ENCODE results near the gene SOCS1. TPM values are rescaled to one million over a fixed set of nuclear protein-coding genes. Genes with fewer than 3 reads are reported as not detected.

Gene SOCS1
- total and polyA plus RNA-seq, 2 of the 8 experiments (the other 6 are each of a cell fraction or from before 2014, with no cell fraction given): 21.0 to 48.9 TPM

- H3K79me1 ChIP-seq (ENCODE audit: low read depth, low read length): no peaks in the 10 kb centered on the region
- no peak overlapping the region for H2AFZ ChIP-seq (ENCODE audit: low read length)
- no peak overlapping the region for H3K27ac ChIP-seq (ENCODE audit: low read depth, low read length)
- H2BK20ac ChIP-seq (ENCODE audit: low read length): no peak overlapping the region
- H4K20me1 ChIP-seq (replicated peaks in 1 of 2; ENCODE audit: control insufficient read depth in 1 of 2, insufficient read depth in 2 of 2, low read length in 2 of 2): no peaks in the 10 kb centered on the region
- H3K27me3 ChIP-seq (replicated peaks in 1 of 4; ENCODE audit: control insufficient read depth in 3 of 4, extremely low read depth in 1 of 4, insufficient read depth in 3 of 4, low read length in 3 of 4): no peaks in the 10 kb centered on the region; a peak in 1 of 7 replicates
- no peak overlapping the region for H4K8ac ChIP-seq (ENCODE audit: extremely low read depth, insufficient read depth, low read length)
- no peak overlapping the region for H3K23ac ChIP-seq (ENCODE audit: insufficient read length)
- H2BK5ac ChIP-seq (ENCODE audit: low read depth, low read length): no peak overlapping the region; the same call in 1 of the 2 replicates
- no peak for DNase-seq (ENCODE audit: low read depth in 1 of 2, low spot score in 2 of 2)
- H2BK12ac ChIP-seq (ENCODE audit: low read depth, low read length): no peak overlapping the region
- H2BK120ac ChIP-seq (replicated peaks; ENCODE audit: low read depth, low read length): no peak overlapping the region
- POLR2A ChIA-PET (ENCODE audit: partially characterized antibody): interaction anchor here (0.6 to 0.7 kb wide), 2 partner anchors 14 to 24 kb away, joined by 3 to 5 read pairs; no protein-coding TSS in a partner anchor
- H2AK5ac ChIP-seq (ENCODE audit: low read depth, low read length): no peak overlapping the region
- no peak overlapping the region for H4K91ac ChIP-seq (replicated peaks; ENCODE audit: insufficient read length, low read length)
- CTCF ChIA-PET (ENCODE audit: partially characterized antibody): interaction anchor here (0.6 to 3.0 kb wide), 5 partner anchors 9 to 182 kb away, joined by 3 to 13 read pairs (median 3); no protein-coding TSS in a partner anchor
- H3K4ac ChIP-seq (replicated peaks; ENCODE audit: insufficient read length, low read depth, low read length): no peak overlapping the region
- H3K23me2 ChIP-seq (ENCODE audit: low read depth, low read length): no peaks in the 10 kb centered on the region
- no peak overlapping the region for H4K5ac ChIP-seq (ENCODE audit: insufficient read length, low read depth, low read length)
- H3K4me1 ChIP-seq (replicated peaks in 1 of 4; ENCODE audit: control insufficient read depth in 3 of 4, insufficient read depth in 4 of 4, low read length in 3 of 4): peaks cover 0 to 4% (median 2%) of the 10 kb centered on the region in 4 experiments; a peak in 3 of 7 replicates
- no peaks in the 10 kb centered on the region for H3K36me3 ChIP-seq (ENCODE audit: control insufficient read depth in 2 of 4, insufficient read depth in 4 of 4, low read length in 3 of 4)
- peaks cover 8% of the 10 kb centered on the region in 2 experiments for H3K9me3 ChIP-seq (ENCODE audit: insufficient read depth in 2 of 2, low read depth in 1 of 2, low read length in 1 of 2)
- no peak overlapping the region for H3K14ac ChIP-seq (ENCODE audit: insufficient read length)
- 91% methylated on average over 9 of the region's 9 CpGs; no CpG with 5 or more reads in 1 of the 2 experiments for WGBS, 2 experiments (ENCODE audit: extremely low coverage in 1 of 2, insufficient coverage in 1 of 2, insufficient read length in 1 of 2, insufficient replicate concordance in 2 of 2, low coverage in 1 of 2, low lambda C conversion rate in 2 of 2, missing lambda C conversion rate in 1 of 2)
- FAIRE-seq: no peak
- H3K79me2 ChIP-seq (ENCODE audit: control insufficient read depth in 1 of 2, insufficient read depth in 2 of 2, low read length in 2 of 2): no peaks in the 10 kb centered on the region
- H3K4me3 ChIP-seq (ENCODE audit: extremely low read depth in 1 of 4, insufficient read depth in 2 of 4, low read depth in 3 of 4, low read length in 4 of 4): no peak overlapping the region
- H3K56ac ChIP-seq (replicated peaks; ENCODE audit: insufficient read length, low read depth, low read length): no peak overlapping the region
- H2BK15ac ChIP-seq (ENCODE audit: low read length): no peak overlapping the region
- no peak overlapping the region for H3K9ac ChIP-seq (replicated peaks in 1 of 4; ENCODE audit: extremely low read depth in 1 of 4, low read depth in 3 of 4, low read length in 3 of 4)
- H3K4me2 ChIP-seq (ENCODE audit: insufficient read depth in 1 of 2, low read depth in 2 of 2, low read length in 2 of 2): no peak overlapping the region
- no peak overlapping the region for H3K18ac ChIP-seq (ENCODE audit: extremely low read depth, low read length)
- TF ChIP-seq ATF2 (IDR thresholded peaks at IDR 0.05; ENCODE audit: low read length): no peak
- no peak for TF ChIP-seq MAFK (IDR thresholded peaks at IDR 0.05; ENCODE audit: low read depth, low read length)
- TF ChIP-seq YY1 (IDR thresholded peaks at IDR 0.05; ENCODE audit: low read depth, low read length): no peak
- TF ChIP-seq RNF2 (IDR thresholded peaks at IDR 0.05; ENCODE audit: borderline replicate concordance, low read depth, low read length, missing control alignments, poor library complexity, severe bottlenecking): no peak
- no peak for TF ChIP-seq POLR2A (IDR thresholded peaks at IDR 0.05; ENCODE audit: control extremely low read depth in 1 of 2, low read depth in 2 of 2, low read length in 2 of 2)
- TF ChIP-seq RAD21 (IDR thresholded peaks at IDR 0.05 in 1 of 2, conservative IDR thresholded peaks at IDR 0.05 in 1 of 2; ENCODE audit: low read depth in 2 of 2, low read length in 2 of 2): no peak
- TF ChIP-seq SUZ12 (IDR thresholded peaks at IDR 0.05; ENCODE audit: low read length): no peak
- TF ChIP-seq EGR1 (IDR thresholded peaks at IDR 0.05; ENCODE audit: borderline replicate concordance, low read depth, low read length): no peak
- no peak for TF ChIP-seq SIRT6 (IDR thresholded peaks at IDR 0.05; ENCODE audit: low read length)
- TF ChIP-seq TCF12 (IDR thresholded peaks at IDR 0.05; ENCODE audit: low read depth, low read length): no peak
Measured at GRCh38 chr16:11208916-11209665, 46.9 kb downstream of the SOCS1 start.

Data from H1 (cell line).